ENCODE measurements around the gene BMPER. TPM values are rescaled to one million over a fixed set of nuclear protein-coding genes. Genes with fewer than 3 reads are reported as not detected.

Gene BMPER
- polyA plus RNA-seq, 1 donor from 2014 or later, result 2.1 TPM

DNA sequence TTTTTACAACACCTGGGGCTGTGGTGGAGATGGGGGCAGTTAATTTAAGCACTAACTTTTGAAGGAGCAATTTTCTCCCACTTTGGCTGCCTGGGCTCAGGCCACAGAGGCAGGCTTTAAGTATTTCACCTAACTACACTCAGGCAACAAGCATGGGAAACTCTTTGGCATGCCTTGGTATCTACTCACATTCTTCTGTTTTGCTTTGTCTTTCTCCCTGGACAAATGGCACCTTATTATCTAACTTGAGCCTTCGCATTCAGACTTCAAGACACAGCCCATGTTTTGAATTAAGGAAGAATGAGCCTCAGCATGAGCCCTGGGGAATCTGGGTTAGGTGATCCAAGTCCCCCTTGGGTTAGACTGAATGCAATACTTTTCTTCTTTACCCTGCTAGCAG lies 31.8 kb upstream of the BMPER start:
- H3K79me2 ChIP-seq (replicated peaks; ENCODE audit: insufficient read depth, low read length), result no peaks in the 10 kb centered on the region
- TF ChIP-seq, protein P1, sequence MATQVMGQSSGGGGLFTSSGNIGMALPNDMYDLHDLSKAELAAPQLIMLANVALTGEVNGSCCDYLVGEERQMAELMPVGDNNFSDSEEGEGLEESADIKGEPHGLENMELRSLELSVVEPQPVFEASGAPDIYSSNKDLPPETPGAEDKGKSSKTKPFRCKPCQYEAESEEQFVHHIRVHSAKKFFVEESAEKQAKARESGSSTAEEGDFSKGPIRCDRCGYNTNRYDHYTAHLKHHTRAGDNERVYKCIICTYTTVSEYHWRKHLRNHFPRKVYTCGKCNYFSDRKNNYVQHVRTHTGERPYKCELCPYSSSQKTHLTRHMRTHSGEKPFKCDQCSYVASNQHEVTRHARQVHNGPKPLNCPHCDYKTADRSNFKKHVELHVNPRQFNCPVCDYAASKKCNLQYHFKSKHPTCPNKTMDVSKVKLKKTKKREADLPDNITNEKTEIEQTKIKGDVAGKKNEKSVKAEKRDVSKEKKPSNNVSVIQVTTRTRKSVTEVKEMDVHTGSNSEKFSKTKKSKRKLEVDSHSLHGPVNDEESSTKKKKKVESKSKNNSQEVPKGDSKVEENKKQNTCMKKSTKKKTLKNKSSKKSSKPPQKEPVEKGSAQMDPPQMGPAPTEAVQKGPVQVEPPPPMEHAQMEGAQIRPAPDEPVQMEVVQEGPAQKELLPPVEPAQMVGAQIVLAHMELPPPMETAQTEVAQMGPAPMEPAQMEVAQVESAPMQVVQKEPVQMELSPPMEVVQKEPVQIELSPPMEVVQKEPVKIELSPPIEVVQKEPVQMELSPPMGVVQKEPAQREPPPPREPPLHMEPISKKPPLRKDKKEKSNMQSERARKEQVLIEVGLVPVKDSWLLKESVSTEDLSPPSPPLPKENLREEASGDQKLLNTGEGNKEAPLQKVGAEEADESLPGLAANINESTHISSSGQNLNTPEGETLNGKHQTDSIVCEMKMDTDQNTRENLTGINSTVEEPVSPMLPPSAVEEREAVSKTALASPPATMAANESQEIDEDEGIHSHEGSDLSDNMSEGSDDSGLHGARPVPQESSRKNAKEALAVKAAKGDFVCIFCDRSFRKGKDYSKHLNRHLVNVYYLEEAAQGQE (IDR thresholded peaks at IDR 0.05; ENCODE audit: borderline replicate concordance), result no peak
- TF ChIP-seq RAD21 (conservative IDR thresholded peaks at IDR 0.05) (no peak), EP300 (conservative IDR thresholded peaks at IDR 0.05; ENCODE audit: poor library complexity, severe bottlenecking) (no peak), TAF1 (IDR thresholded peaks at IDR 0.05; ENCODE audit: low read depth) (no peak)
- TF ChIP-seq, protein P2, sequence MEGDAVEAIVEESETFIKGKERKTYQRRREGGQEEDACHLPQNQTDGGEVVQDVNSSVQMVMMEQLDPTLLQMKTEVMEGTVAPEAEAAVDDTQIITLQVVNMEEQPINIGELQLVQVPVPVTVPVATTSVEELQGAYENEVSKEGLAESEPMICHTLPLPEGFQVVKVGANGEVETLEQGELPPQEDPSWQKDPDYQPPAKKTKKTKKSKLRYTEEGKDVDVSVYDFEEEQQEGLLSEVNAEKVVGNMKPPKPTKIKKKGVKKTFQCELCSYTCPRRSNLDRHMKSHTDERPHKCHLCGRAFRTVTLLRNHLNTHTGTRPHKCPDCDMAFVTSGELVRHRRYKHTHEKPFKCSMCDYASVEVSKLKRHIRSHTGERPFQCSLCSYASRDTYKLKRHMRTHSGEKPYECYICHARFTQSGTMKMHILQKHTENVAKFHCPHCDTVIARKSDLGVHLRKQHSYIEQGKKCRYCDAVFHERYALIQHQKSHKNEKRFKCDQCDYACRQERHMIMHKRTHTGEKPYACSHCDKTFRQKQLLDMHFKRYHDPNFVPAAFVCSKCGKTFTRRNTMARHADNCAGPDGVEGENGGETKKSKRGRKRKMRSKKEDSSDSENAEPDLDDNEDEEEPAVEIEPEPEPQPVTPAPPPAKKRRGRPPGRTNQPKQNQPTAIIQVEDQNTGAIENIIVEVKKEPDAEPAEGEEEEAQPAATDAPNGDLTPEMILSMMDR (IDR thresholded peaks at IDR 0.05; ENCODE audit: poor library complexity, severe bottlenecking), result no peak
- no peaks in the 10 kb centered on the region for H3K27me3 ChIP-seq (ENCODE audit: insufficient read depth, low read depth, low read length)
- no peak overlapping the region for H3K4me3 ChIP-seq (ENCODE audit: low read length)
- H3K36me3 ChIP-seq (ENCODE audit: insufficient read depth, low read length), result no peaks in the 10 kb centered on the region
- H3K27ac ChIP-seq (ENCODE audit: low read length), result no peak overlapping the region
- H4K20me1 ChIP-seq (ENCODE audit: insufficient read depth), result no peaks in the 10 kb centered on the region
- H3K9me3 ChIP-seq (ENCODE audit: low read length), result no peaks in the 10 kb centered on the region
- H2AFZ ChIP-seq (ENCODE audit: low read depth, low read length), result no peak overlapping the region
- no peaks in the 10 kb centered on the region for H3F3A ChIP-seq (ENCODE audit: insufficient read depth, low read length, poor library complexity, severe bottlenecking)
- H3K9ac ChIP-seq (ENCODE audit: low read length), result no peak overlapping the region
- H3K4me2 ChIP-seq (ENCODE audit: low read length), result no peak overlapping the region
- no peaks in the 10 kb centered on the region for H3K9me2 ChIP-seq (ENCODE audit: insufficient read depth, low read length)

DNA sequence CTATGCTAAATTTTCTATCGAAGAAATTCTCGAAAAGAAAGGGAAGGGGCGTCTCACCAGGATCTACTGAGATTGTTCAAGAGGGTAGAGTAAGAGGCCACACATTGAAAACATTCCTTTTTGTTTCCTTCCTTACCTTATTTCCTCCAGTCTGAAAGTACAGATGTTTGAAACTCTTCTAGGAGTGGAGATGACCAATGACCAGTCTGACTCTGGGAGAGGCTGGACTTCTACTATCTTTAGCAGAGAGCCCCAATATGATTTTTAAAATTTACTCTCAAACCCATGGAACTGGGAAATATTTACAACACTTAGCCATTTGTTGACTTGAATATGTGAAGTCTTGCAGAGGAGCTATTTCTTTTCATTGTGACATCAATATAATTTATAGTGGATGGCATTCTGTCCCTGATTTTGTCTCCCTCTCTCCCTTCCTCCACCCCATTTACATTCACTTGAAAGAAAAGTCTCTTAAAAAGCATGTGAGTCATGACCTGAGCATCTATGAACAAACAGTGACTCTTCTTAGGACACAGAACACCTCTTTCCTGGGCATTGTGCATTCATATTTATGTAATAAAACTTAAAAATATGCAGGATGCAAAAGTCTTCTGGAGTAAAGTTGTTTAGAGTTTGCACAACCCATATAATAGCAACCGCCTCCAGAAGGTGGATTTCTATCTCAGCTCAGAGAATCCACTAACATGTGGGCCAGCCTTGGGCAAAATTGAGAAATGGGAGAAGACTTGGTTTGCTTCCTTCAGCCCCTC lies 31.2 kb upstream of the BMPER start:
- H3K9ac ChIP-seq (ENCODE audit: low read length), result no peak overlapping the region
- no peaks in the 10 kb centered on the region for H4K20me1 ChIP-seq (ENCODE audit: insufficient read depth)
- no peaks in the 10 kb centered on the region for H3K79me2 ChIP-seq (replicated peaks; ENCODE audit: insufficient read depth, low read length)
- H3K9me2 ChIP-seq (ENCODE audit: insufficient read depth, low read length), result no peaks in the 10 kb centered on the region
- no peaks in the 10 kb centered on the region for H3K27me3 ChIP-seq (ENCODE audit: insufficient read depth, low read depth, low read length)
- H3K4me3 ChIP-seq (ENCODE audit: low read length), result no peak overlapping the region
- H3F3A ChIP-seq (ENCODE audit: insufficient read depth, low read length, poor library complexity, severe bottlenecking), result no peaks in the 10 kb centered on the region
- no peak for TF ChIP-seq RAD21 (conservative IDR thresholded peaks at IDR 0.05)
- no peak for TF ChIP-seq POLR2AphosphoS5 (IDR thresholded peaks at IDR 0.05)
- TF ChIP-seq, protein P1 (IDR thresholded peaks at IDR 0.05; ENCODE audit: borderline replicate concordance), result no peak
- TF ChIP-seq, protein P2 (IDR thresholded peaks at IDR 0.05; ENCODE audit: poor library complexity, severe bottlenecking), result no peak
- H2AFZ ChIP-seq (ENCODE audit: low read depth, low read length), result no peak overlapping the region
- H3K9me3 ChIP-seq (ENCODE audit: low read length), result no peaks in the 10 kb centered on the region
- H3K4me2 ChIP-seq (ENCODE audit: low read length), result no peak overlapping the region
- H3K36me3 ChIP-seq (ENCODE audit: insufficient read depth, low read length), result no peaks in the 10 kb centered on the region
- no peak overlapping the region for H3K27ac ChIP-seq (ENCODE audit: low read length)

Data from neural cell (in vitro differentiated cells).